Astrocyte (in vitro differentiated cells and primary cell): ENCODE data around the gene MYOG.

ENCODE experiments used
- EZH2 ChIP-seq: IDR thresholded peaks from 2 replicates; pipeline ENCODE4 v1.6.1; 2012; ENCODE audit warnings: mild to moderate bottlenecking, low read length, inconsistent platforms; ENCODE audit not compliant: insufficient read depth
- TF ChIP-seq, protein P1 (sequence below): IDR thresholded peaks from 2 replicates; pipeline ENCODE4 v1.5.1; 2011; ENCODE audit warnings: low read depth, mild to moderate bottlenecking, inconsistent platforms, low read length, moderate library complexity; ENCODE audit not compliant: insufficient read depth

DNA sequence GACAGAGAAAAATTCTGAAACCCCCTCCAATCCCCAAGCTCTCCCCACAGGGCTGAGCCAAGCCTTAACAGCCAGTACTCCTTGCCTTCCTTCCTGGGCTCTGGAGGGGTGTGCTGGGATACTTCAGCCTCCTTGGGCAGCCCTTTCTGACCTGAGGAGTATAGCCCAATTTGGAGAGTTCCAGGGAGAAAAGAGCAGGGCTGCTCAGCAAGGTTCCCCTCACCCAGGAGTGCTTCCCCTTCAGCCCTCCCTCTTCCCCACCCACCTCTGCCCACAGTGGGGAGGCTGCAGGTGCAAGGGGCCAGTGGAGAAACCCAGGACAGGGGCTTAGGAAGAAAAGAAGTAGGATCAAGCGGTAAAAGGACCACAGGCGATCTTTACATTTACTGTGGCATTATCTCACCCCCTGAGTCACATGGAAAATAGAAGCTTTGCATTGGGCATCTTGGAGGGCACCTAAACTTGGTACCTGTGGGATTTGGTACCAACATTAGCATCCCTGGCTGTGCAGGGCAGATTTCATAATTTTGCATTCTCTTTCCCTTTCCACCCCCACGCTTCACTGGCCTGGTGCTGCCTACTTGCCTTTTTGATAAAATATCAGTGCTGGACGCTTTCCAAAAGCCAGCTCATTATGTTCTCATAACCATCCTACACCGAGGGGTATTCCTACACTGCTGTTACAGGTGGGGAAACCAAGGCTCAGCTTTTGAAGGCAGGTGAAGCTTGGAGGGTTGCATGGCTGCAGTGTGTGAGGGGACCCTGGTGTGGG, 38.9 kb upstream of the MYOG start:
- TF ChIP-seq, protein P1, sequence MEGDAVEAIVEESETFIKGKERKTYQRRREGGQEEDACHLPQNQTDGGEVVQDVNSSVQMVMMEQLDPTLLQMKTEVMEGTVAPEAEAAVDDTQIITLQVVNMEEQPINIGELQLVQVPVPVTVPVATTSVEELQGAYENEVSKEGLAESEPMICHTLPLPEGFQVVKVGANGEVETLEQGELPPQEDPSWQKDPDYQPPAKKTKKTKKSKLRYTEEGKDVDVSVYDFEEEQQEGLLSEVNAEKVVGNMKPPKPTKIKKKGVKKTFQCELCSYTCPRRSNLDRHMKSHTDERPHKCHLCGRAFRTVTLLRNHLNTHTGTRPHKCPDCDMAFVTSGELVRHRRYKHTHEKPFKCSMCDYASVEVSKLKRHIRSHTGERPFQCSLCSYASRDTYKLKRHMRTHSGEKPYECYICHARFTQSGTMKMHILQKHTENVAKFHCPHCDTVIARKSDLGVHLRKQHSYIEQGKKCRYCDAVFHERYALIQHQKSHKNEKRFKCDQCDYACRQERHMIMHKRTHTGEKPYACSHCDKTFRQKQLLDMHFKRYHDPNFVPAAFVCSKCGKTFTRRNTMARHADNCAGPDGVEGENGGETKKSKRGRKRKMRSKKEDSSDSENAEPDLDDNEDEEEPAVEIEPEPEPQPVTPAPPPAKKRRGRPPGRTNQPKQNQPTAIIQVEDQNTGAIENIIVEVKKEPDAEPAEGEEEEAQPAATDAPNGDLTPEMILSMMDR: no peak
- no peak for TF ChIP-seq EZH2
